22Rv1 (cell line): ENCODE data around the gene ADAMTS2.

Source experiments
- CTCF ChIP-seq: fragments of 450-650 bp; IDR thresholded peaks from 2 replicates; pipeline ENCODE4 v1.5.1; 2017; ENCODE audit warnings: mild to moderate bottlenecking
- ZFX ChIP-seq: fragments of 450-650 bp; IDR thresholded peaks from 2 replicates; pipeline ENCODE4 v1.6.1; 2017; ENCODE audit warnings: antibody characterized with exemption, borderline replicate concordance

- TF ChIP-seq CTCF (no peak), ZFX (no peak)
These were observed 109.6 kb downstream of the ADAMTS2 start for GRCh38 chr5:179235416-179236400.
